ENCODE results near the gene ABHD12.

- TF ChIP-seq EZH2 (IDR thresholded peaks at IDR 0.05; ENCODE audit: borderline replicate concordance) (no peak), CTCF (IDR thresholded peaks at IDR 0.05; ENCODE audit: poor library complexity) (no peak)
These were observed 11.9 kb upstream of the ABHD12 start for GRCh38 chr20:25402583-25402982.
